Gastrocnemius medialis (tissue), 4 donors: Measurements from ENCODE around the gene ARHGAP15.

Source experiments
- CTCF ChIP-seq, 5 experiments: fragments of 450-650 bp in 3 of 5; fragments of 200-600 bp in 2 of 5; sonication (generic) in 2 of 5; IDR thresholded peaks in 4 of 5; conservative IDR thresholded peaks in 1 of 5; 1 replicate in 4 of 5; 2 replicates in 1 of 5; pipeline ENCODE4 v1.5.1; 2016 to 2019; ENCODE audit warnings: antibody characterized with exemption in 5 of 5, mild to moderate bottlenecking in 3 of 5, moderate library complexity in 3 of 5
- POLR2A ChIP-seq, 2 donors: fragments of 450-650 bp; IDR thresholded peaks; one replicate each; pipeline ENCODE4 v1.6.1; 2017; ENCODE audit warnings: antibody characterized with exemption in 2 of 2, mild to moderate bottlenecking in 2 of 2, moderate library complexity in 2 of 2

GRCh38 chr2:143313861-143314260, 184.6 kb downstream of the ARHGAP15 start:
- no peak for TF ChIP-seq CTCF (IDR thresholded peaks at IDR 0.05 in 4 of 5, conservative IDR thresholded peaks at IDR 0.05 in 1 of 5)
- TF ChIP-seq POLR2A (IDR thresholded peaks at IDR 0.05): no peak
